Measurements from ENCODE around the gene PNCK.

DNA sequence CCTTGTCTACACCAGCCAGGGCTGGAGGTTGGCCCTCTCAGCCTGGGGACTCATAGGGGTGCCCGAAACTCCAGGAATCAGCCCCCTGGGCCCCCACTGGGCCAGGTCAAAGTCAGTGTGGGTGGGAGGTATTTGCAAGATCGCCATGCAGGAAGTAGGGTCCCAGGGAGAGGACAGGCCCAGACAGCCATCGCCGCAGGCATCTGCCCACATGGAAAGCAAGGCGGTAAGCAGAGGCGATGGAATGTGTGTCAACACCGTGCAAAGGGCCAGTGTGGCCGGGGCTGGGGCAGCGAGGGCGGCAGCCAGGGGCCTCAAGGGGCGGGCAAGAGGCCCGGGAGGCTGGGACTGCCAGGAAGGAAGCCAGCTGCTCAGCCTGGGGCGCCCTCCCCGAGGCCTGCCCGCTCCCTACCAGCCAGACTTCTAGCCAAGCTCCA, 45.9 kb downstream of the PNCK start:
- TF ChIP-seq, protein P1, sequence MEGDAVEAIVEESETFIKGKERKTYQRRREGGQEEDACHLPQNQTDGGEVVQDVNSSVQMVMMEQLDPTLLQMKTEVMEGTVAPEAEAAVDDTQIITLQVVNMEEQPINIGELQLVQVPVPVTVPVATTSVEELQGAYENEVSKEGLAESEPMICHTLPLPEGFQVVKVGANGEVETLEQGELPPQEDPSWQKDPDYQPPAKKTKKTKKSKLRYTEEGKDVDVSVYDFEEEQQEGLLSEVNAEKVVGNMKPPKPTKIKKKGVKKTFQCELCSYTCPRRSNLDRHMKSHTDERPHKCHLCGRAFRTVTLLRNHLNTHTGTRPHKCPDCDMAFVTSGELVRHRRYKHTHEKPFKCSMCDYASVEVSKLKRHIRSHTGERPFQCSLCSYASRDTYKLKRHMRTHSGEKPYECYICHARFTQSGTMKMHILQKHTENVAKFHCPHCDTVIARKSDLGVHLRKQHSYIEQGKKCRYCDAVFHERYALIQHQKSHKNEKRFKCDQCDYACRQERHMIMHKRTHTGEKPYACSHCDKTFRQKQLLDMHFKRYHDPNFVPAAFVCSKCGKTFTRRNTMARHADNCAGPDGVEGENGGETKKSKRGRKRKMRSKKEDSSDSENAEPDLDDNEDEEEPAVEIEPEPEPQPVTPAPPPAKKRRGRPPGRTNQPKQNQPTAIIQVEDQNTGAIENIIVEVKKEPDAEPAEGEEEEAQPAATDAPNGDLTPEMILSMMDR (IDR thresholded peaks at IDR 0.05), result no peak
- TF ChIP-seq TCF7L2 (IDR thresholded peaks at IDR 0.05; ENCODE audit: low read depth, low read length), result no peak
- no peak for TF ChIP-seq POLR2AphosphoS5 (IDR thresholded peaks at IDR 0.05; ENCODE audit: low read depth, low read length)
- TF ChIP-seq, protein P2, sequence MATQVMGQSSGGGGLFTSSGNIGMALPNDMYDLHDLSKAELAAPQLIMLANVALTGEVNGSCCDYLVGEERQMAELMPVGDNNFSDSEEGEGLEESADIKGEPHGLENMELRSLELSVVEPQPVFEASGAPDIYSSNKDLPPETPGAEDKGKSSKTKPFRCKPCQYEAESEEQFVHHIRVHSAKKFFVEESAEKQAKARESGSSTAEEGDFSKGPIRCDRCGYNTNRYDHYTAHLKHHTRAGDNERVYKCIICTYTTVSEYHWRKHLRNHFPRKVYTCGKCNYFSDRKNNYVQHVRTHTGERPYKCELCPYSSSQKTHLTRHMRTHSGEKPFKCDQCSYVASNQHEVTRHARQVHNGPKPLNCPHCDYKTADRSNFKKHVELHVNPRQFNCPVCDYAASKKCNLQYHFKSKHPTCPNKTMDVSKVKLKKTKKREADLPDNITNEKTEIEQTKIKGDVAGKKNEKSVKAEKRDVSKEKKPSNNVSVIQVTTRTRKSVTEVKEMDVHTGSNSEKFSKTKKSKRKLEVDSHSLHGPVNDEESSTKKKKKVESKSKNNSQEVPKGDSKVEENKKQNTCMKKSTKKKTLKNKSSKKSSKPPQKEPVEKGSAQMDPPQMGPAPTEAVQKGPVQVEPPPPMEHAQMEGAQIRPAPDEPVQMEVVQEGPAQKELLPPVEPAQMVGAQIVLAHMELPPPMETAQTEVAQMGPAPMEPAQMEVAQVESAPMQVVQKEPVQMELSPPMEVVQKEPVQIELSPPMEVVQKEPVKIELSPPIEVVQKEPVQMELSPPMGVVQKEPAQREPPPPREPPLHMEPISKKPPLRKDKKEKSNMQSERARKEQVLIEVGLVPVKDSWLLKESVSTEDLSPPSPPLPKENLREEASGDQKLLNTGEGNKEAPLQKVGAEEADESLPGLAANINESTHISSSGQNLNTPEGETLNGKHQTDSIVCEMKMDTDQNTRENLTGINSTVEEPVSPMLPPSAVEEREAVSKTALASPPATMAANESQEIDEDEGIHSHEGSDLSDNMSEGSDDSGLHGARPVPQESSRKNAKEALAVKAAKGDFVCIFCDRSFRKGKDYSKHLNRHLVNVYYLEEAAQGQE (IDR thresholded peaks at IDR 0.05; ENCODE audit: insufficient read depth in 1 of 2, low read depth in 2 of 2, low read length in 1 of 2), result no peak
